SK-N-SH (cell line): ENCODE measurements around the gene PROC. TPM values are rescaled to one million over a fixed set of nuclear protein-coding genes. Genes with fewer than 3 reads are reported as not detected.

Experiments used
- CTCF ChIA-PET: fragments of 300-600, 350-600 bp; formaldehyde crosslinking; extraction: SDS; loops from one replicate; lab custom pipeline; 2021; lab: Yijun Ruan, JAX
- POLR2A ChIA-PET: fragments of 350-600 bp; sonication (Branson Sonifier 250); formaldehyde crosslinking; extraction: SDS; loops from one replicate; lab custom pipeline; 2020; ENCODE audit warnings: antibody characterized with exemption, inconsistent platforms; lab: Yijun Ruan, JAX
- DNase-seq: peaks from one replicate; pipeline ENCODE4 v3.0.0; 2012
- H2AFZ ChIP-seq: fragments of 200-600 bp; sonication (generic); 2 replicates; pipeline ENCODE4 v1.8.1; 2016; ENCODE audit warnings: antibody characterized with exemption, mild to moderate bottlenecking, low read depth
- H3F3A ChIP-seq: fragments of 200-600 bp; sonication (generic); replicated peaks from 2 replicates; pipeline ENCODE3; 2016; ENCODE audit warnings: antibody characterized with exemption, mild to moderate bottlenecking; ENCODE audit not compliant: insufficient read depth
- H3K27ac ChIP-seq, 2 experiments: fragments of 200-500 bp in 1 of 2; fragments of 200-600 bp in 1 of 2; sonication (Bioruptor generic) in 1 of 2; sonication (generic), shearing (Covaris generic) in 1 of 2; 2 replicates each; pipeline versions ENCODE4 v1.5.1 to v1.6.1; 2014 to 2016; ENCODE audit warnings: low read depth in 2 of 2, inconsistent platforms in 1 of 2, low read length in 1 of 2, mild to moderate bottlenecking in 1 of 2, mixed read lengths in 1 of 2
- H3K27me3 ChIP-seq: fragments of 200-600 bp; sonication (generic), shearing (Covaris generic); 2 replicates; pipeline ENCODE4 v1.6.1; 2016; ENCODE audit warnings: mixed run types; ENCODE audit not compliant: insufficient read depth
- H3K36me3 ChIP-seq, 2 experiments: fragments of 200-500 bp in 1 of 2; fragments of 200-600 bp in 1 of 2; sonication (Bioruptor generic) in 1 of 2; sonication (generic) in 1 of 2; replicated peaks in 1 of 2; 2 replicates each; pipeline versions ENCODE3 to v1.5.1; 2014 to 2016; ENCODE audit warnings: low read length in 1 of 2, mild to moderate bottlenecking in 1 of 2; ENCODE audit not compliant: insufficient read depth in 2 of 2, control insufficient read depth in 1 of 2
- H3K4me1 ChIP-seq, 2 experiments: fragments of 200-500 bp in 1 of 2; fragments of 200-600 bp in 1 of 2; sonication (Bioruptor generic) in 1 of 2; sonication (generic), shearing (Covaris generic) in 1 of 2; 2 replicates each; pipeline versions ENCODE4 v1.5.1 to v1.6.1; 2014 to 2016; ENCODE audit warnings: low read depth in 1 of 2, low read length in 1 of 2, mixed run types in 1 of 2; ENCODE audit not compliant: insufficient read depth in 2 of 2, control insufficient read depth in 1 of 2
- H3K4me2 ChIP-seq: fragments of 200-600 bp; sonication (generic), shearing (Covaris generic); 2 replicates; pipeline ENCODE4 v1.6.1; 2017; ENCODE audit warnings: mixed run types
- H3K4me3 ChIP-seq, 2 experiments: fragments of 200-500 bp in 1 of 2; fragments of 200-600 bp in 1 of 2; sonication (Bioruptor generic) in 1 of 2; sonication (generic), shearing (Covaris generic) in 1 of 2; 2 replicates each; pipeline versions ENCODE4 v1.5.1 to v1.8.1; 2014 to 2016; ENCODE audit warnings: low read depth in 2 of 2, inconsistent platforms in 1 of 2, low read length in 1 of 2, mild to moderate bottlenecking in 1 of 2, mixed read lengths in 1 of 2, moderate library complexity in 1 of 2
- H3K79me2 ChIP-seq: fragments of 200-600 bp; sonication (generic); 2 replicates; pipeline ENCODE4 v1.8.1; 2017; ENCODE audit warnings: mild to moderate bottlenecking; ENCODE audit not compliant: insufficient read depth
- H3K9ac ChIP-seq: fragments of 200-600 bp; sonication (generic); 2 replicates; pipeline ENCODE4 v1.6.1; 2017; ENCODE audit warnings: mixed run types
- H3K9me2 ChIP-seq: fragments of 200-600 bp; sonication (generic); 2 replicates; pipeline ENCODE4 v1.6.1; 2017; ENCODE audit warnings: mixed run types
- H3K9me3 ChIP-seq: fragments of 200-600 bp; sonication (generic); 2 replicates; pipeline ENCODE4 v1.6.1; 2017; ENCODE audit warnings: mixed run types, mild to moderate bottlenecking, moderate library complexity
- H4K20me1 ChIP-seq: fragments of 200-600 bp; sonication (generic); 2 replicates; pipeline ENCODE4 v1.6.1; 2017; ENCODE audit warnings: mild to moderate bottlenecking, mixed run types; ENCODE audit not compliant: insufficient read depth
- EP300 ChIP-seq, 2 experiments: IDR thresholded peaks; 2 replicates each; pipeline versions ENCODE4 v1.4.0 to v1.6.1; 2012; ENCODE audit warnings: borderline replicate concordance in 1 of 2, low read depth in 1 of 2, low read length in 1 of 2
- FOXM1 ChIP-seq: IDR thresholded peaks from 2 replicates; pipeline ENCODE4 v1.4.0; 2012; ENCODE audit warnings: low read depth, mild to moderate bottlenecking
- GABPA ChIP-seq: IDR thresholded peaks from 2 replicates; pipeline ENCODE4 v1.4.0; 2012; ENCODE audit warnings: low read depth, mild to moderate bottlenecking
- GATA2 ChIP-seq: sonication (generic); formaldehyde crosslinking; IDR thresholded peaks from 2 replicates; pipeline ENCODE4 v1.5.0; 2020; ENCODE audit warnings: mild to moderate bottlenecking, missing genetic modification reagents
- MXI1 ChIP-seq: IDR thresholded peaks from 2 replicates; pipeline ENCODE4 v1.6.1; 2012; ENCODE audit warnings: mild to moderate bottlenecking, low read depth, low read length, improper control_type of control experiment
- NFIC ChIP-seq: IDR thresholded peaks from 2 replicates; pipeline ENCODE4 v1.4.0; 2012; ENCODE audit warnings: borderline replicate concordance
- NRF1 ChIP-seq: IDR thresholded peaks from 2 replicates; pipeline ENCODE4 v1.6.1; 2012; ENCODE audit warnings: low read depth, mild to moderate bottlenecking, low read length
- POLR2AphosphoS5 ChIP-seq: IDR thresholded peaks from 2 replicates; pipeline ENCODE4 v1.6.1; 2012; ENCODE audit warnings: low read depth, low read length
- RAD21 ChIP-seq: IDR thresholded peaks from 2 replicates; pipeline ENCODE4 v1.6.1; 2012; ENCODE audit warnings: mild to moderate bottlenecking, low read length
- RCOR1 ChIP-seq: fragments of 150-350 bp; IDR thresholded peaks from 2 replicates; pipeline ENCODE4 v1.6.1; 2017; ENCODE audit warnings: antibody characterized with exemption, low read length
- RXRA ChIP-seq: IDR thresholded peaks from 2 replicates; pipeline ENCODE4 v1.4.0; 2012; ENCODE audit warnings: low read depth, mild to moderate bottlenecking, borderline replicate concordance
- SMC3 ChIP-seq: IDR thresholded peaks from 2 replicates; pipeline ENCODE4 v1.6.1; 2012; ENCODE audit warnings: low read depth, low read length, improper control_type of control experiment
- TAF1 ChIP-seq: IDR thresholded peaks from 2 replicates; pipeline ENCODE4 v1.6.1; 2012; ENCODE audit warnings: low read depth, mild to moderate bottlenecking, low read length, moderate library complexity, borderline replicate concordance
- TCF12 ChIP-seq: IDR thresholded peaks from 2 replicates; pipeline ENCODE4 v1.4.0; 2012
- WGBS: methylation state at CpG from one replicate; pipeline ENCODE4 v1.1.6; 2017; ENCODE audit warnings: low lambda C conversion rate; 5-methylcytosine and 5-hydroxymethylcytosine counted together
- polyA plus RNA-seq, 3 experiments: library from polyadenylated mRNA; depleted of rRNA; stranded (reverse); fragments of >200 nt; gene quantifications; 2 replicates each; pipeline ENCODE4 v1.2.3, GENCODE V29; 2012
- TF ChIP-seq, protein P1 (sequence below): IDR thresholded peaks from 2 replicates; pipeline ENCODE4 v1.4.0; 2012; ENCODE audit warnings: low read depth, borderline replicate concordance
- TF ChIP-seq, protein P2 (sequence below): IDR thresholded peaks from 2 replicates; pipeline ENCODE4 v1.4.0; 2012; ENCODE audit warnings: low read depth, borderline replicate concordance
- TF ChIP-seq, protein P3 (sequence below): fragments of 150-350 bp; IDR thresholded peaks from 2 replicates; pipeline ENCODE4 v1.6.1; 2016; ENCODE audit warnings: mild to moderate bottlenecking, low read depth, low read length
- TF ChIP-seq, protein P4 (sequence below): IDR thresholded peaks from 2 replicates; pipeline ENCODE4 v1.6.1; 2012; ENCODE audit warnings: mild to moderate bottlenecking, low read depth, low read length, moderate library complexity
- TF ChIP-seq, protein P5 (sequence below): IDR thresholded peaks from 2 replicates; pipeline ENCODE4; 2012

The PROC gene
- polyA plus RNA-seq, 1 of the 3 experiments (the other 2 are of a cell fraction): 0.10 TPM

DNA sequence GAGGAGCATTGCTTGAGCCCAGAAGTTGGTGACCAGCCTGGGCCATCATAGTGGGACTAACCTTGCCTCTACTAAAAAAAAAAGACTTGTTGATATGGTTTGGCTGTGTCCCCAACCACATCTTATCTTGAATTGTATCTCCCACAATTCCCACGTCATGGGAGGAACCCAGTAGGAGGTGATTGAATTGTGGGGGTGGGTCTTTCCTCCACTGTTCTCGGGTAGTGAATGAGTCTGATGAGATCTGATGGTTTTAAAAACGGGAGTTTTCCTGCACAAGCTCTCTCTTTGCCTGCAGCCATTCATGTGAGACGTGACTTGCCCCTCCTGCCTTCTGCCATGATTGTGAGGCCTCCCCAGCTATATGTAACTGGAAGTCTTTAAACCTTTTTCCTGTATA is 47.0 kb downstream of the PROC start:
- ChIA-PET CTCF (no interaction called here), POLR2A (no interaction called here)
- Histone ChIP-seq H2AFZ (no peak overlapping the region), H3K4me3 (no peak overlapping the region), H3K4me2 (no peak overlapping the region), H3F3A (no peaks in the 10 kb centered on the region), H3K9me3 (no peaks in the 10 kb centered on the region), H3K4me1 (no peaks in the 10 kb centered on the region; a peak in 1 of 4 replicates), H3K27ac (no peak overlapping the region), H4K20me1 (no peaks in the 10 kb centered on the region), H3K36me3 (no peaks in the 10 kb centered on the region), H3K27me3 (no peaks in the 10 kb centered on the region), H3K9ac (no peak overlapping the region), H3K79me2 (no peaks in the 10 kb centered on the region), H3K9me2 (no peaks in the 10 kb centered on the region)
- DNase-seq: no peak
- WGBS: 70% methylated on average over 4 of the region's 4 CpGs
- no peak for TF ChIP-seq EP300 (IDR thresholded peaks at IDR 0.05; ENCODE audit: borderline replicate concordance in 1 of 2, low read depth in 1 of 2, low read length in 1 of 2)
- TF ChIP-seq TAF1: no peak
- no peak for TF ChIP-seq NFIC
- TF ChIP-seq NRF1: no peak
- no peak for TF ChIP-seq RCOR1
- TF ChIP-seq POLR2AphosphoS5: no peak
- no peak for TF ChIP-seq RXRA
- TF ChIP-seq, protein P1, sequence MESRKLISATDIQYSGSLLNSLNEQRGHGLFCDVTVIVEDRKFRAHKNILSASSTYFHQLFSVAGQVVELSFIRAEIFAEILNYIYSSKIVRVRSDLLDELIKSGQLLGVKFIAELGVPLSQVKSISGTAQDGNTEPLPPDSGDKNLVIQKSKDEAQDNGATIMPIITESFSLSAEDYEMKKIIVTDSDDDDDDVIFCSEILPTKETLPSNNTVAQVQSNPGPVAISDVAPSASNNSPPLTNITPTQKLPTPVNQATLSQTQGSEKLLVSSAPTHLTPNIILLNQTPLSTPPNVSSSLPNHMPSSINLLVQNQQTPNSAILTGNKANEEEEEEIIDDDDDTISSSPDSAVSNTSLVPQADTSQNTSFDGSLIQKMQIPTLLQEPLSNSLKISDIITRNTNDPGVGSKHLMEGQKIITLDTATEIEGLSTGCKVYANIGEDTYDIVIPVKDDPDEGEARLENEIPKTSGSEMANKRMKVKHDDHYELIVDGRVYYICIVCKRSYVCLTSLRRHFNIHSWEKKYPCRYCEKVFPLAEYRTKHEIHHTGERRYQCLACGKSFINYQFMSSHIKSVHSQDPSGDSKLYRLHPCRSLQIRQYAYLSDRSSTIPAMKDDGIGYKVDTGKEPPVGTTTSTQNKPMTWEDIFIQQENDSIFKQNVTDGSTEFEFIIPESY: no peak
- TF ChIP-seq, protein P2, sequence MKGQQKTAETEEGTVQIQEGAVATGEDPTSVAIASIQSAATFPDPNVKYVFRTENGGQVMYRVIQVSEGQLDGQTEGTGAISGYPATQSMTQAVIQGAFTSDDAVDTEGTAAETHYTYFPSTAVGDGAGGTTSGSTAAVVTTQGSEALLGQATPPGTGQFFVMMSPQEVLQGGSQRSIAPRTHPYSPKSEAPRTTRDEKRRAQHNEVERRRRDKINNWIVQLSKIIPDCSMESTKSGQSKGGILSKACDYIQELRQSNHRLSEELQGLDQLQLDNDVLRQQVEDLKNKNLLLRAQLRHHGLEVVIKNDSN: no peak
- TF ChIP-seq, protein P3, sequence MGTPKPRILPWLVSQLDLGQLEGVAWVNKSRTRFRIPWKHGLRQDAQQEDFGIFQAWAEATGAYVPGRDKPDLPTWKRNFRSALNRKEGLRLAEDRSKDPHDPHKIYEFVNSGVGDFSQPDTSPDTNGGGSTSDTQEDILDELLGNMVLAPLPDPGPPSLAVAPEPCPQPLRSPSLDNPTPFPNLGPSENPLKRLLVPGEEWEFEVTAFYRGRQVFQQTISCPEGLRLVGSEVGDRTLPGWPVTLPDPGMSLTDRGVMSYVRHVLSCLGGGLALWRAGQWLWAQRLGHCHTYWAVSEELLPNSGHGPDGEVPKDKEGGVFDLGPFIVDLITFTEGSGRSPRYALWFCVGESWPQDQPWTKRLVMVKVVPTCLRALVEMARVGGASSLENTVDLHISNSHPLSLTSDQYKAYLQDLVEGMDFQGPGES: no peak
- no peak for TF ChIP-seq RAD21
- TF ChIP-seq, protein P4, sequence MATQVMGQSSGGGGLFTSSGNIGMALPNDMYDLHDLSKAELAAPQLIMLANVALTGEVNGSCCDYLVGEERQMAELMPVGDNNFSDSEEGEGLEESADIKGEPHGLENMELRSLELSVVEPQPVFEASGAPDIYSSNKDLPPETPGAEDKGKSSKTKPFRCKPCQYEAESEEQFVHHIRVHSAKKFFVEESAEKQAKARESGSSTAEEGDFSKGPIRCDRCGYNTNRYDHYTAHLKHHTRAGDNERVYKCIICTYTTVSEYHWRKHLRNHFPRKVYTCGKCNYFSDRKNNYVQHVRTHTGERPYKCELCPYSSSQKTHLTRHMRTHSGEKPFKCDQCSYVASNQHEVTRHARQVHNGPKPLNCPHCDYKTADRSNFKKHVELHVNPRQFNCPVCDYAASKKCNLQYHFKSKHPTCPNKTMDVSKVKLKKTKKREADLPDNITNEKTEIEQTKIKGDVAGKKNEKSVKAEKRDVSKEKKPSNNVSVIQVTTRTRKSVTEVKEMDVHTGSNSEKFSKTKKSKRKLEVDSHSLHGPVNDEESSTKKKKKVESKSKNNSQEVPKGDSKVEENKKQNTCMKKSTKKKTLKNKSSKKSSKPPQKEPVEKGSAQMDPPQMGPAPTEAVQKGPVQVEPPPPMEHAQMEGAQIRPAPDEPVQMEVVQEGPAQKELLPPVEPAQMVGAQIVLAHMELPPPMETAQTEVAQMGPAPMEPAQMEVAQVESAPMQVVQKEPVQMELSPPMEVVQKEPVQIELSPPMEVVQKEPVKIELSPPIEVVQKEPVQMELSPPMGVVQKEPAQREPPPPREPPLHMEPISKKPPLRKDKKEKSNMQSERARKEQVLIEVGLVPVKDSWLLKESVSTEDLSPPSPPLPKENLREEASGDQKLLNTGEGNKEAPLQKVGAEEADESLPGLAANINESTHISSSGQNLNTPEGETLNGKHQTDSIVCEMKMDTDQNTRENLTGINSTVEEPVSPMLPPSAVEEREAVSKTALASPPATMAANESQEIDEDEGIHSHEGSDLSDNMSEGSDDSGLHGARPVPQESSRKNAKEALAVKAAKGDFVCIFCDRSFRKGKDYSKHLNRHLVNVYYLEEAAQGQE: no peak
- TF ChIP-seq GATA2: no peak
- no peak for TF ChIP-seq GABPA
- TF ChIP-seq TCF12: no peak
- TF ChIP-seq, protein P5, sequence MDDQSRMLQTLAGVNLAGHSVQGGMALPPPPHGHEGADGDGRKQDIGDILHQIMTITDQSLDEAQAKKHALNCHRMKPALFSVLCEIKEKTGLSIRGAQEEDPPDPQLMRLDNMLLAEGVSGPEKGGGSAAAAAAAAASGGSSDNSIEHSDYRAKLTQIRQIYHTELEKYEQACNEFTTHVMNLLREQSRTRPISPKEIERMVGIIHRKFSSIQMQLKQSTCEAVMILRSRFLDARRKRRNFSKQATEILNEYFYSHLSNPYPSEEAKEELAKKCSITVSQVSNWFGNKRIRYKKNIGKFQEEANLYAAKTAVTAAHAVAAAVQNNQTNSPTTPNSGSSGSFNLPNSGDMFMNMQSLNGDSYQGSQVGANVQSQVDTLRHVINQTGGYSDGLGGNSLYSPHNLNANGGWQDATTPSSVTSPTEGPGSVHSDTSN: no peak
- no peak for TF ChIP-seq FOXM1
- TF ChIP-seq MXI1: no peak
- no peak for TF ChIP-seq SMC3
